GM13976 (cell line): ENCODE data around the gene CAPN10.

Experiments
- DNase-seq: peaks from one replicate; pipeline ENCODE4 v3.0.0; 2012; ENCODE audit warnings: low spot score
- in situ Hi-C: fragments of 300-500 bp; cut with MboI; formaldehyde crosslinking; loops from one replicate; pipeline ENCODE4 v1.12.0; 2022; ENCODE audit warnings: low sequenced_read_pairs, mixed read lengths, inconsistent platforms; ENCODE audit not compliant: unreplicated experiment
- TF ChIP-seq, protein P1 (sequence below): IDR thresholded peaks from 2 replicates; pipeline ENCODE4 v1.5.1; 2012; ENCODE audit warnings: borderline replicate concordance, mild to moderate bottlenecking; ENCODE audit not compliant: insufficient read depth; ENCODE audit errors: extremely low read depth, missing control alignments, control extremely low read depth

CAPN10 gene

DNA sequence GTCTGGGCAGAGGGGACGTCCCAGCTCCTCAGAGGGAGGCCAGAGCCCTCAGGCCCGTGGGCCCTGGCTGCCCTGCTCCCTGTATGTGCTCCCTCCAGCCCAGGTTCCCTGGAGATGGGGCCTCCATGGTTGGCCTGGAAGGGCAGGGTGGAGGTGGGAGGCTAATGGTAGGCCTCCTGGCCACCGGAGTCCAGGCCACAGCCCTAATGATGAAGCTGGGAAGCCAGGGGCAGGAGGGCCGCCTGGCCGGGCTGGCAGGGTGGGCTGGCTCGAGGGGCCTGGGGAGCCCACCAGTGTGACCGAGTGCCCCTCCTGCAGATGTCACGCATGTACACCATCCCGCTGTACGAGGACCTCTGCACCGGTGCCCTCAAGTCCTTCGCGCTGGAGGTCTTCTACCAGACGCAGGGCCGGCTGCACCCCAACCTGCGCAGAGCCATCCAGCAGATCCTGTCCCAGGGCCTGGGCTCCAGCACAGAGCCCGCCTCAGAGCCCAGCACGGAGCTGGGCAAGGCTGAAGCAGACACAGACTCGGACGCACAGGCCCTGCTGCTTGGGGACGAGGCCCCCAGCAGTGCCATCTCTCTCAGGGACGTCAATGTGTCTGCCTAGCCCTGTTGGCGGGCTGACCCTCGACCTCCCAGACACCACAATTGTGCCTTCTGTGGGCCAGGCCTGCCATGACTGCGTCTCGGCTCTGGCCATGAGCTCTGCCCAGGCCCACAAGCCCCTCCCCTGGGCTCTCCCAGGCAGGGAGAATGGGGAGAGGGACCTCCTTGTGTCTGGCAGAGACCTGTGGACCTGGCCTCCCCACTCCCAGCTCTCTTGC lies 9.0 kb upstream of the CAPN10 start:
- DNase-seq, result no peak
- in situ Hi-C loops, result no loop called here
- TF ChIP-seq, protein P1, sequence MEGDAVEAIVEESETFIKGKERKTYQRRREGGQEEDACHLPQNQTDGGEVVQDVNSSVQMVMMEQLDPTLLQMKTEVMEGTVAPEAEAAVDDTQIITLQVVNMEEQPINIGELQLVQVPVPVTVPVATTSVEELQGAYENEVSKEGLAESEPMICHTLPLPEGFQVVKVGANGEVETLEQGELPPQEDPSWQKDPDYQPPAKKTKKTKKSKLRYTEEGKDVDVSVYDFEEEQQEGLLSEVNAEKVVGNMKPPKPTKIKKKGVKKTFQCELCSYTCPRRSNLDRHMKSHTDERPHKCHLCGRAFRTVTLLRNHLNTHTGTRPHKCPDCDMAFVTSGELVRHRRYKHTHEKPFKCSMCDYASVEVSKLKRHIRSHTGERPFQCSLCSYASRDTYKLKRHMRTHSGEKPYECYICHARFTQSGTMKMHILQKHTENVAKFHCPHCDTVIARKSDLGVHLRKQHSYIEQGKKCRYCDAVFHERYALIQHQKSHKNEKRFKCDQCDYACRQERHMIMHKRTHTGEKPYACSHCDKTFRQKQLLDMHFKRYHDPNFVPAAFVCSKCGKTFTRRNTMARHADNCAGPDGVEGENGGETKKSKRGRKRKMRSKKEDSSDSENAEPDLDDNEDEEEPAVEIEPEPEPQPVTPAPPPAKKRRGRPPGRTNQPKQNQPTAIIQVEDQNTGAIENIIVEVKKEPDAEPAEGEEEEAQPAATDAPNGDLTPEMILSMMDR, result no peak

DNA sequence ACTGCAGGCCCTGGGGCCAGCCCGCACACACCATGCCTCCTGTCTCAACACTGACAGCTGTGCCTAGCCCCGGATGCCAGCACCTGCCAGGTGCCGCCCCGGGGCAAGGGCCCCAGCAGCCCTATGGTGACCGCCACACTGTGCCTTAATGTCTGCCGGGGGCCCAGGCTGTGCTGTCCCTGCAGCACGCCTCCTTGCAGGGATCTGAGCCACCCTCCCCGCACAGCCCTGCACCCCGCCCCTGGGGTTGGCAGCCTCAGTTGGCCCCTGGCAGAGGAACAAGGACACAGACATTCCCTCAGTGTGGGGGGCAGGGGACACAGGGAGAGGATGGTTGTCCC lies 8.5 kb upstream of the CAPN10 start:
- in situ Hi-C loops, result no loop called here
- TF ChIP-seq, protein P1, result no peak
- no peak for DNase-seq

DNA sequence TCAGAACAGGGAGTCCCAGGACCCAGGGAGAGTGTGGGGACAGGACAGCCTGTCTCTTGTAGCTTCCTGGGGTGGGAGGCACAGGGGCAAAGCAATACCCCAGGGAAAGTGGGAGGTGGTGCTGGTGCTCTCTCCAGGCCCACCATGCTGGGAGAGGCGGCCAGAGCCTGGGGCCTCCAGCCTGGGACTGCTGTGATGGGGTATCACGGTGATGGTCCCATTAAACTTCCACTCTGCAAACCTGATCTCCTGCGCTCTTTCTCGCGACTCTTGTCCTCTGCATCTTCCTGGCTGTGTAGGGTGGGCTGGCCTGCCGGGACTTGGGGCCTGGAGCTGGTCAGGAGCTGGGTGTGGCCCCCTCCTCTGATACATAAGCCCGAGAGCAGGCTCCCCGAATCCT lies 8.0 kb upstream of the CAPN10 start:
- no peak for DNase-seq
- TF ChIP-seq, protein P1, result no peak
- in situ Hi-C loops, result no loop called here

DNA sequence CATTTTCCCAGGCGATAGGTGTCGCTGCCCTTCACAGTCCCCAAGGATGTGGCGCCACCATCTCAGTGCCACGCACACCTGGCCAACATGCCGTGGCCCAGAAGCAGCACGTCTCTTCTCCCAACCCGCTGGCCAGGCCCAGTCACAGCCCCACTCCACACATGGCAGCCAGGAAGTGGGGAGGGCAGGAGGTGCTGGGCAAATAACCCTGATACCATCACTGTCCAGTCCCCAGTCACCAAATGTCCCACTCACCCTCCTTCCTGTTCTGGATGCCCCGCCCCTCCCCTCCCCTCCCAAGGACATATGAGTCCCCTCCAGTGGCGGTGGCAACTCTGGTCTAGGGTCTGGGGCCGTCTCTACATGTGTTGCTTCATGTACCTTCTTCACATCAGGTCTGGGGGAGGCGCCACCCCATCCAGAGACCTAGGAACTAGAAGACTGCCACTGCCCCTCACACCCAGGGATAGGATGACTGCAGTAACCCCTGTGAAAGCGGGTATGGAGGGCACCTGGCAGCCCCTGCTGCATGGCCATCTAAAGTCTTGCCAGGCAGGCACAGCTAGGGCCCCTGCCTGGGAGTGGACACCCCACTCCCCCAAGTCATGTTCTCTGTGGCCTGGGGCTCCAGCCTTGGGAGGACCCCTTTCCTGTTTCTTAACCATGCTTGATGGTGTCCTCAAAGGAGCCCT lies 7.3 kb upstream of the CAPN10 start:
- in situ Hi-C loops, result no loop called here
- DNase-seq, result no peak
- TF ChIP-seq, protein P1, result no peak

DNA sequence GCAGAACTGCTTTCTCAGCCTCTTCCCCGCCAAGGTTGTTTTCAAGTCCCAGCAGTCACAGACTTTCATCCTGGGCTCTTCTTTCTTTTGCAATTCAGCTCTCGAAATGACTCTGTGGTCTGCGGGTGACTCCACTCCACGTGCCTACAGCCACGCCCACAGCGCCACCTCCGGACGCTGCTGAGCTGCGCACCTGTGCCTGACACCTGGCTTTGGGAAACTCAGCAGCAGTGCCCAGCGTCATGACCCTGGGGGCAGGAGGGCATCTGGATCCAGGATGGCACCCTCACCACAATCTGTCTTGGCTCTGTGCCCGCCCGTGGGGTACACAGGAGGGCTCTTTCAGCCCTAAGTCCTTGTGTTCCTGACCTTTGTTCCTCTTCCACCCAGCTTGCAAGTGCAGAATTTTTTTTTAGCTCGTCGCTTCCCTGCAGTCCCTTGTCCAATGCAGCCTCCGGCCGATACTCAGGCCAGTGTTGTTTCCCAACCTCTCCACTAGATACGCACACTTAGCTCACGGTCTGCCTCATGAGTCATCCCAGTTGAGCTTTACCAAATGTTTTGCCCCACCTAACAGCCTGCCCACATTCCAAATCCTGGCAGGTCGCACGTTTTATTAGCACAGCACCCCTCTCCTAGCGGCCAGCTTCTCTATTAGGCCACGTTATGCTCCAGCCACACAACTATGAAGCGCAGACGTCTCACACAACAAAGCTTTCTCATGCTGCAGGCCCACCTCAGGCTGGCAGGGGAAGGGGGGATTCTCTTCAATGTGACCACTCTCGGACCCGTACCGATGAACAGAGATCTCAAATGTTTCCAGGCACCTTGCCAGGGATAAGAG lies 6.5 kb upstream of the CAPN10 start:
- TF ChIP-seq, protein P1, result peak; percentile 68
- DNase-seq, result peak; percentile 69
- in situ Hi-C loops, result no loop called here

DNA sequence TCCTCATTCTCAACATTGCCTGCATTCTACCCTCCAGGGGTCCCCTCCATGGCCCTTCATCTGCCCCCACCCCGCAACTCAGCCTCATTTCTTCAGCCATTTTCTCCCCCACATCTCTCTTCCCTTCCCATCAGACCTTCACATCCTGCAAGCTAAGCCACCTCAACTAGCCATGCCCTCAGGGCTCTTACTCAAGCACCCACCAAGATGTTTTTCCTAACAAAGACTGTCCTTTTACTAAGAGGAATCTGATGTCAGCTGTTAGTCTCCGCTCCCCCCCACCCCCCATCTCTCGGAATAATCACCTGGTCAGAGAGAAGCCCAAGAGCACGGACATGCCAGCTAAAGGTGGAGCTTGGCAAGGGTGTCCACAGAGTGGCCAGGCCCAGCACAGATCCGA lies 4.7 kb upstream of the CAPN10 start:
- TF ChIP-seq, protein P1, result no peak
- in situ Hi-C loops, result no loop called here
- DNase-seq, result no peak
